Subcutaneous preadipocyte (primary cell): ENCODE results near the gene PRSS27. TPM values are rescaled to one million over a fixed set of nuclear protein-coding genes. Genes with fewer than 3 reads are reported as not detected.

Experiments used
- total RNA-seq: library from RNA; depleted of rRNA; stranded (reverse); fragments of >200 nt; gene quantifications from 2 replicates; pipeline ENCODE4 v1.2.3, GENCODE V29; 2012

Gene PRSS27
- 0.37 and 0.78 TPM in 2 replicates for total RNA-seq

GRCh38 chr16:2720064-2720457 is at the start of gene PRSS27:
TSS of gene PRSS27 (minus strand) at chr16:2720224. CDS start at chr16:2720160, 64 bp downstream.

GRCh38 chr16:2752035-2752849 is 32.2 kb upstream of the PRSS27 start, which contains the start of gene SRRM2:
TSS of gene SRRM2 (plus strand) at chr16:2752638. CDS start at chr16:2756365, 3,727 bp downstream.

GRCh38 chr16:2682209-2683021 is 37.6 kb downstream of the PRSS27 start, which contains the start of gene KCTD5:
TSS of gene KCTD5 (plus strand) at chr16:2682523. CDS start at chr16:2682549, 26 bp downstream.

Other genes starting within 250 kb of the PRSS27 start
- gene NTN3, start 248.9 kb downstream of the PRSS27 start, total RNA-seq = under 0.01 and 0.20 TPM in 2 replicates
- 11.0 and 16.2 TPM in 2 replicates for gene TBC1D24, start 245.1 kb downstream of the PRSS27 start, total RNA-seq
- 19.1 and 19.2 TPM in 2 replicates for gene ATP6V0C, start 206.3 kb downstream of the PRSS27 start, total RNA-seq
- gene AMDHD2, start 199.9 kb downstream of the PRSS27 start, total RNA-seq = 60.3 and 62.6 TPM in 2 replicates
- 0.20 TPM in 1 of 2 replicates, not detected in the other for gene CEMP1, start 188.8 kb downstream of the PRSS27 start, total RNA-seq
- gene PDPK1, start 182.2 kb downstream of the PRSS27 start, total RNA-seq = 23.1 and 24.0 TPM in 2 replicates
- 15.8 and 21.7 TPM in 2 replicates for gene KCTD5, start 37.7 kb downstream of the PRSS27 start, total RNA-seq
- 64.3 and 77.4 TPM in 2 replicates for gene SRRM2, start 32.4 kb upstream of the PRSS27 start, total RNA-seq
- gene ELOB, start 57.1 kb upstream of the PRSS27 start, total RNA-seq = 188 and 355 TPM in 2 replicates
- not detected in 2 replicates for gene PRSS33, start 67.3 kb upstream of the PRSS27 start, total RNA-seq
- gene PRSS41, start 78.2 kb upstream of the PRSS27 start, total RNA-seq = not detected in 2 replicates
- gene PRSS21, start 97.0 kb upstream of the PRSS27 start, total RNA-seq = 0.59 and 0.73 TPM in 2 replicates
- gene ZG16B, start 110.1 kb upstream of the PRSS27 start, total RNA-seq = 0.37 TPM in 1 of 2 replicates, not detected in the other
- not detected in 2 replicates for gene PRSS22, start 137.9 kb upstream of the PRSS27 start, total RNA-seq
- gene FLYWCH2, start 163.0 kb upstream of the PRSS27 start, total RNA-seq = 39.9 and 52.9 TPM in 2 replicates
- 23.1 and 27.6 TPM in 2 replicates for gene FLYWCH1, start 191.7 kb upstream of the PRSS27 start, total RNA-seq
- not detected in 2 replicates for gene KREMEN2, start 244.1 kb upstream of the PRSS27 start, total RNA-seq
- gene PAQR4, start 249.1 kb upstream of the PRSS27 start, total RNA-seq = 6.2 and 13.3 TPM in 2 replicates